GM19193 (cell line): Measurements from ENCODE around the gene AP1S3.

Source experiments
- POLR2A ChIP-seq: IDR thresholded peaks from 4 replicates; pipeline ENCODE4 v1.6.1; 2011; ENCODE audit not compliant: insufficient read depth, insufficient read length; ENCODE audit errors: extremely low read depth

AP1S3 gene

GRCh38 chr2:223820549-223820948 lies 16.8 kb downstream of the AP1S3 start:
- no peak for TF ChIP-seq POLR2A

GRCh38 chr2:223819891-223820290 lies 17.5 kb downstream of the AP1S3 start:
- TF ChIP-seq POLR2A, result no peak

GRCh38 chr2:223815884-223816570 lies 21.4 kb downstream of the AP1S3 start:
- no peak for TF ChIP-seq POLR2A

GRCh38 chr2:223815186-223815883 lies 22.0 kb downstream of the AP1S3 start:
- TF ChIP-seq POLR2A, result no peak

GRCh38 chr2:223813329-223813728 lies 24.1 kb downstream of the AP1S3 start:
- no peak for TF ChIP-seq POLR2A

- TF ChIP-seq POLR2A, result no peak
These were observed 25.6 kb downstream of the AP1S3 start for GRCh38 chr2:223811757-223812156.

- TF ChIP-seq POLR2A, result no peak
These were observed 32.4 kb downstream of the AP1S3 start for GRCh38 chr2:223805008-223805407.

GRCh38 chr2:223801736-223802135 lies 35.6 kb downstream of the AP1S3 start:
- no peak for TF ChIP-seq POLR2A

- no peak for TF ChIP-seq POLR2A
These were observed 36.5 kb downstream of the AP1S3 start for GRCh38 chr2:223800908-223801307.

GRCh38 chr2:223797811-223798721 lies 39.3 kb downstream of the AP1S3 start:
- no peak for TF ChIP-seq POLR2A

GRCh38 chr2:223797037-223797436 lies 40.3 kb downstream of the AP1S3 start:
- TF ChIP-seq POLR2A, result no peak

- no peak for TF ChIP-seq POLR2A
These were observed 48.0 kb downstream of the AP1S3 start for GRCh38 chr2:223789423-223789822.

- TF ChIP-seq POLR2A, result no peak
These were observed 48.6 kb downstream of the AP1S3 start for GRCh38 chr2:223788826-223789225.

GRCh38 chr2:223787358-223787757 lies 50.0 kb downstream of the AP1S3 start:
- TF ChIP-seq POLR2A, result no peak

- no peak for TF ChIP-seq POLR2A
These were observed 50.4 kb downstream of the AP1S3 start for GRCh38 chr2:223786943-223787342.
